Measurements from ENCODE around the gene IFT27.

The IFT27 gene, protein sequence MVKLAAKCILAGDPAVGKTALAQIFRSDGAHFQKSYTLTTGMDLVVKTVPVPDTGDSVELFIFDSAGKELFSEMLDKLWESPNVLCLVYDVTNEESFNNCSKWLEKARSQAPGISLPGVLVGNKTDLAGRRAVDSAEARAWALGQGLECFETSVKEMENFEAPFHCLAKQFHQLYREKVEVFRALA

DNA sequence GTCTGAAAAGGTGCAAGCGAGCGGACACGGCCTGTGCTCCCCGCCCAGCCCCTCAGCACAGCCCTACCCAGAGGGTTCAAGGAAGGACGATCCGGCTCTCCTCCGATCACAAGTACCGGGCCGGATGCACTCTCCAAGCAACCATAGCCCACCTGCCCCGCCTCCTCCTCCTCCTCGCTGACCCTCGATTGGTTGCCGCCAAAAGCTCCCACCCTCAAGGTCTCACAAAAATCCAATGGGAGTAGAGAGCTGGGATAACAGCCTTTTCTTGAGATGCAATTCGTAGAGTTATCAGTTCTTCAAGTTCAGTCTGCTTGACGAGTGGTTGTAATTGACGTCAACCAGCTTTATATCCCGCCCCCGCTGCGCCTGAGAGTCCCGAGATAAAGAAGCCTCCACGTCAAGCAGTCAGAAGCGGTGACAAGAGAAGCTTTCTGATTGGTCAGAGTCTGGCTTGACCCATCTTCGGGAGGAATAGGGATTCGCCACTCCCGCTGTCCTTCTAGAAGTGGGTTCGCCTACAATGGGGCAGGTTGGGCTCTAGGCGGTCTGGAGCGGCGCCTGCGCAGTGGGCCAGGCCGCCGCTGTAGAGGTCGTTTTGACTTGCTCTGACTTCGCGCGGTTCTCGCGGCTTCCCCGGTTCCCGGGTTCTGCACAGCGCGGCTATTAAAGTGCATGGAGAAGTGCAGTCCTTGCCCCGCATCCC, at the start of gene IFT27:
Gene IFT27 (minus strand): TSS at position 156 of the 706 bp plus-strand sequence. CDS start 412 bp downstream, outside the sequence.
- peak; percentile 100 for DNase-seq (ENCODE audit: low spot score)

DNA sequence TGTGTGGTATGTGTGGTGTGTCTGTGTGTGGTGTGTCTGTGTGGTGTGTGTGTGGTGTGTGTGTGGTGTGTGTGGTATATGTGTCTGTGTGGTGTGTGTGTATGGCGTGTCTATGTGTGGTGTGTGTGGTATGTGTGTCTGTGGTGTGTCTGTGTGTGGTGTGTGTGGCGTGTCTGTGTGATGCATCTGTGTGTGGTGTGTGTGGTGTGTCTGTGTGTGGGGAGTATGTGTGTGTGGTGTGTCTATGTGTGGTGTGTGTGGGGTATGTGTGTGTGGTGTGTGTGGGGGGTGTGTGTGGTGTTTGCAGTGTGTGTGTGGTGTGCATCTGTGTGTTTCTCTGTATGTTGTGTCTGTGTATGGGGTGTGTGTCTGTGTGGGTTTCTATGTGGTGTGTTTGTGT, 48.7 kb upstream of the IFT27 start:
- DNase-seq (ENCODE audit: low spot score), result no peak

GRCh38 chr22:36823186-36823839, 47.4 kb upstream of the IFT27 start:
- DNase-seq (ENCODE audit: low spot score), result no peak

DNA sequence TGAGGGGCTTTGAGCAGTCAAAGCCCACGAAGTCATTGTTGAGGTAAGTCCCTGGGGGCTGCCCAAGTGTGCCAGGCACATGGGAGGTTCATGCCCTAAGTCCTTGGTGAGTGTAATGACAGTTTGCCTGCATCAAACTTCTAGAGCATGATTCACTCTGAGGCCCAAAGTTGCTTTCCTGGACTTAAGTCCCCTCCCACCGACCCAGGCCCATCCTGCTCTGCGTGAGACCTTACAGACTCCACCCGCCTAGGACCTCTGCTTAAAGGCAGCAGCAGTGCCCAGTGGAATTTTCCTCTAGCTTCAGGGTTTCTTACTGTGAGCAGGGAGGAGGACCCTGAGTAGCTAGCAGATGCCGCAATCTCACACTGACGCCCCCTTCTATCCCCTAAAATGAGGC, 46.7 kb upstream of the IFT27 start:
- DNase-seq (ENCODE audit: low spot score), result no peak

GRCh38 chr22:36819112-36819511, 43.2 kb upstream of the IFT27 start:
- DNase-seq (ENCODE audit: low spot score), result no peak

DNA sequence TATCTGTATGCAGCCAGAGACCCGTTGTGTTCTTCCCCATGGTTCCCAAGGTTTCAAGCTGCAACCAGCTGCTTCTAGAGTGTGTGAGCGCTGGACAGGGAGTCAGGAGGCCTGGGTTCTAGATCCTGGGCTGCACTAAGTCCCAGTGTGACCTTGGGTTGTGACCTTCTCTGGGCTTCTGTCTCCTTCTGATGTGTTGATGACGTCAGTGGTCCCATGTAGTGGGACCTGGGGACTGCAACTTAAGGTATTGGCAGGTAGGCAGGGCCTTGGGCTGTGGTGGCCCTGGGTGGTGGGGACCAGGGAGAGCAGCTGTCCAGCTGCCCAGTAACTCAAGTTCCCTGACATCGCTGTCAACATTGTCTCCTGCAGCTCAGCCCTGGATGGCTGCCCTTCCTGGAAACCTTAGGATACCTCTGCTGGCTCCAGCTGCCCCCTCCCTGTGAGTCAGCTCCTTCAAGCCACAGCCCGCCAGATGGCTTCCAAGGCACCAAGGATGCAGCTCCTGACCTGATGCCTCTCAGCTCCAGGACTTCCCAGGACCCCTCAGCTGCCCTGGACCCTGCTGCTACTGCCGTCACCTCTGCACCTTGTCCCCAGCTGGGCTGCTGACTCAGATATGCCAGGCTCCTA, 42.2 kb upstream of the IFT27 start:
- no peak for DNase-seq (ENCODE audit: low spot score)

- DNase-seq (ENCODE audit: low spot score), result no peak
Observed at GRCh38 chr22:36817525-36817848, 41.6 kb upstream of the IFT27 start.

DNA sequence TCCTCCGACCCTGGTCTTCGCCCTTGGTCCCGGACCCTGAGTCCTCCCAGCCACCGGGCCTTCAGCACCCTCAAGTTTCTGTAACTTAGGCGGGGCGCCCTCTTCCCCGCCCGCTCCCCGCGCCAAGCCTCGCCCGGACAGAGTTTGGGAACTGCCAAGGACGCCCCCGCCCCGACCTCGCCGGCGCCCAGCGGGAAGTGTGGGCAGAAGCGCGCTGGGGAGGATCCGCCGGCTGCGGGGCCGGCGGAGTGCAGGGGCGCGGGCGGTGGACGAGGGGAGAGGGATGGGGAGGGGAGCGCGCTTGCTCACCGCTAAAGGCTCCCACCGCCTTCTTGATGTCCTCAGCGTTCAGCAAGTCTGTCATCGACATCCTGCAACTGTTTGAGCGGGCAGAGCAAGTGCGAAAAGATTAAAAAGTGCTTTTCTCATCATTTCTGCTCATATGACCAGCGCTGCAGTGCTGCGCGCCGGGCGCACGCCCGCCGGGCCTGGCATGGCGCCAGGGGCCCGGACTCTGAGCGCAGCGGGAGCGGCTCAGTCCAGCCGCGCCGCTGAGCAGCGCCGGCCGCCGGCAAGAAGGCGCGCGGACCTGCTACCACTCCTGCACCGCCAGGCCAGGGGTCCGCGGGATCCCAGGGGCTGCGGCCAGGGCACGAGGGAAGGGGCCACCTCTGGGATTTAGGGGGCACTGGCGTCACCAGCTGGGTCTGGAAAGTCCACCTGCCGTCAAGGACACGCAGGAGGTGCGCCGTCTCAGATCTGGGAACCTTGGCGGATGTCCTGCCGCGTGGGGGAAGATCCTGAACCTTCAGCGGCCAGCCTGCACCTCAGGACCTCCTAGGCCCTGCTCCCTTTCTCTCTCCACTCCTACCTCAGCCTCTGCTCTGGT, 41.0 kb upstream of the IFT27 start, which contains the start of gene PVALB:
Gene PVALB (minus strand): TSS at position 400 of the 889 bp plus-strand sequence. CDS start 30 bp downstream, at position 370.
- DNase-seq (ENCODE audit: low spot score), result peak; percentile 4

- no peak for DNase-seq (ENCODE audit: low spot score)
Observed at GRCh38 chr22:36816339-36816635, 40.4 kb upstream of the IFT27 start.

DNA sequence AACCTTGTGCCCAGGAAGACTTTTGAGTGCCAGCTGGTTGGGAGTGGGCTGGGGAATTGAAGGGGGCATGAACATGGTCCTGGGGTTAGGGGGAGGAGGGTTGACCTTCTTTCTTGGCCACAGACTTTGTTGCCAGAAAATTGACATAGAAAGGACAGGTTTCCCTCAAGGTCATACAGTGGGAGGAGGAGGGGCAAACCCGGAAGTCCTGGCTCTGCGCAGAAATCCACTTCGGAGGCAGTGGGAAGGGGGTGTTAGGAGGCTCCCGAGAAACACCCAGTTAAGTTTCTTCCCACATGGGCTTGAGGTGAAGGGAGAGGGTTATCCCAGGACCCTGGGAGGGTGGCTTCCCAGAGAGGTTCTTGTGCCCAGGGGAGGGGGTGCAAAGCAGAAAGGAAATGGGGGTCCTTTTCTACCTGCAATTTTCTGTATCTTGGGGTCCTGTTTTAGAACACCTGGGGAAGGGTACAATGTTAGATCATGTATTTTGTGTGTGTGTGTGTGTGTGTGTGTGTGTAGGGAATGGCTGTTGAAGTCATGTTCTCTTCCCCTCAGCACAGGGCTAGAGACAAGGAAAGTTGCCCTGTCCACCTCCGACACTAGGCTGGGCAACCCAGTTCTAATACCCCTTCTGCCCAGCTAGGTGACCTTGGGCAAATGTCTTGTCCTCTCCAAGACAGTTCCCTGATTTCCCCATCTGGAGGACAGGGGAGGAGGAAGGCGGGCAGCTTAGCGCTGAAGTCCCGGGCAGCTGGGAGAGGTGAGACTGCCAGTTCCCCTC, 39.8 kb upstream of the IFT27 start:
- DNase-seq (ENCODE audit: low spot score), result no peak

DNA sequence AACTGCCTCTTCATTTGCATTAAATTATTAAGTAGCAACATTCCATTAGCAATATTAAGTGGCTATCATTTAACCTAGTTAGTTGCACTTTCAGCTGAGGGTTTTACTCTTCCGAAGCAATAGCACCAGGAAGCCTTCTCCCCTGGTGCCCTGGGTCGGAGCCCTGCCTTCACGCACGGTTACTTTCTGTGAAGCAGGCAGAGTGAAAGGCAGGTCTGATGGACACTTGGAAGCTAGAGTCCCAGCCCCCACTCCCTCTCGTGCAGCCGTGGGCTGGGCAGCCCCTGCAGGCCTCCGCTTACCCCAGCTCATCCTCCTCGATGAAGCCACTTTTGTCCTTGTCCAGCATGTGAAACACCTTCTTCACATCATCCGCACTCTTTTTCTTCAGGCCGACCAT, 38.9 kb upstream of the IFT27 start:
- no peak for DNase-seq (ENCODE audit: low spot score)

DNA sequence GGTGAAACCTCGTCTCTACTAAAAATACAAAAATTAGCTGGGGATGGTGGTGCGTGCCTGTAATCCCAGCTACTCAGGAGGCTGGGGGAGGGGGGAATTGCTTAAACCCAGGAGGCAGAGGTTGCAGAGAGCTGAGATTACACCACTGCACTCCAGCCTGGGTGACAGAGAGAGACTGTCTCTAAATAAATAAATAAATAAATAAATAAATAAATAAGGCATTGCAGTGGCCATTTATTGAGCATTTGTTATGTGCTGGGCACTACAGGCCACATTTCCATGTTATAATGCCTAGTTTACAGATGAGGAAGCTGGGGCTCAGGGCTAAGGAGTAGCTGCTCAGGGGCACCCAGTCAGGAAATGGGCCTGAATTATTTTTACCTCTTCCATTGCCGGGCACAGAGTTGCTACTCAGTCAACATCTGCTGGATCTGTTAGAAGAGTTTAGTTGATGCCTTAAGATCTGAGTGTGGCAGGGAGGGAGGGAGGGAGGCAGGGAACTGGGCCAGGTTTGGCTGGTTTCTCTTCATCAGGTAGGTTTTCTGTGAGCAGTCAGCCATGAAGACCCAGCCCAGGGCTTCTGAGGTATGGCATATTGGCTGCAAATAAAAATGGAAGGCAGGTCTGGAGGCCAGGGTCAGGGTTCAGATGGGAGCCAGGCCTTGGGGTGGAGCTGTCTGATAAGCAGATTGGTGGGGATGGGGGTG, 35.3 kb upstream of the IFT27 start:
- DNase-seq (ENCODE audit: low spot score), result no peak

DNA sequence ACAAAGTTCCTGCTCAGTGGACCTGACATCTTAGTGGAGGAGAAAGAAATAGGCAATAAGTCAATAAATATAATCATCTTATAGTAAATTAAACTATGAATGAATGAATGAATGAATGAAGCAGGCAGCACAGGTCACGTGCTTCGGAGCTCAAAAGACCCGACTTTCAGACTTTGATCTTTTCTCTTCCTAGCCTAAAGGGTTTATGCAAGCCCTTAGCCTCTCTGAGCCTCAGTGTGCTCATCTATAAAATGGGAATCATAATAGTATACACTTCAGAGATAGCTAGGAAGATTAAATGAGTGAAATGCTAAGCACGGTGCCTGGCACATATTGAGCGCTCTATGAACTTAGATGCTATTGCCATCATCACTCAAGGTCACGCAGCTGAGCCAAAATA, 33.4 kb upstream of the IFT27 start:
- DNase-seq (ENCODE audit: low spot score), result no peak

DNA sequence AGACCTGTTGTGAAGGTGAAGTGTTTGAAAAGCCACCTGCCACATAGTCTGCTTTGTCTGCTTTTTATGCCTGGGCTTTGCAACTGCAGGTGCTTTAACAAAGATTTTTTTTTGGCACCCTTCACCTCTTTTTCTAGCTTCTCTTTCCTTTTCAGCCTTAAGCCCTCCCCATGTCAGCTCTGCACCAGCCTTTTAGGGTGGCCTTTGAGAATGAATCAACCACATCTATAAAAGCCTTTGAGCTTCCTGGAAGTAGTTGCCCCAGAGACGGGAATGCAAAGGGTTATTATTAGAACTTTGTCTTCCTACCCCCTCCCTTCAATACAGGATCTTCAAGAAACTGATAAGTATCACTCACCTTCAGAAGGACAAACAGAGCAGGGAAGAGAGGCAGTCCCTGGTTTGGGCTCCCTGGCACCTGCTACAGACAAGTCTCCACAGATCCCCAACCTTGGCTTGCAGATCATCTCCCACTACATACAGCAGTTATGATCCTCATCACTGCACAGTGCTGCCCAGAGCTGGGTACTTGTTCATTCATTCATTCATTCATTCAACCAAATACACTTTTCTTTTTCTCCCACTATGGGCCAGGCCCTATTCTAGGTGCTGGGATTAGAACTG, 32.9 kb upstream of the IFT27 start:
- no peak for DNase-seq (ENCODE audit: low spot score)

DNA sequence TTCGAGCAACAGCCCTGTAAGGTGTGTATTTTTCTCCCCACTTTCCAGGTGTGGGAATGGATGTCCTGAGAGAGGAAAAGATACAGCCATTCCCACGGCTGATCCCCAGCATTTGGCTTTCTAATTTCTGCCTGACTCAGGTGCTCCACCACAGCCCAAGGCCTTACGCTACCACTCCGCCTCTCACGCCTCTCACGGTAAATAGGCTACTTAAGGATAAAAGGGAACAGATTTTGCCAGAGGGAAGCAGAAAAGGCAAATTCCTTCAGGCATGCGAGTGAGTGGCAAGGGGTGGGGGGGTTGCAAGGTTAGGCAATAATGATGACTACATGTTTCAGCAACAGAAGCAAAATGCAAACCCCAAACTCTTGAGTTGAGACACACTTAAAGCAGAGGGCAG, 31.7 kb upstream of the IFT27 start:
- no peak for DNase-seq (ENCODE audit: low spot score)

DNA sequence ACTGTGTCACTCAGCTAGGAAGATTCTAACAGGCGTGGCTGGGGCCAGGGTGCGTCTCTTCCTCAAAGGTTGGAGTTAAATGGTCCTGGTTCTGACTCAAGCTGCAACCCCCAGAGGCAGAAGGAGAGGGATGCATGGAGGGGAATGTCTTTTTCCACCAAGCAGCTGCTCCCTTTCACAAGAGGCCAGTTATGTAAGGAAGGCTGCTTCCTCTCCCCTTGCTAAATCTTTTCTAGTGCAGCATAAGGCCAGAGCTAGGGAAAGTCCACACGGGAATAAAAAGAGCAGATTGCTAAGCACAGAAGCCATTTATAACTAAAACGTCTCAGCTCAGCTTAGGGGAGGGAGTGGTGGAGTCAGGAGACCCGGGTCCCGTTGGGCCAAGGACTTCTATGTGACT, 30.9 kb upstream of the IFT27 start:
- peak; percentile 6 for DNase-seq (ENCODE audit: low spot score)

GRCh38 chr22:36803358-36803757, 27.4 kb upstream of the IFT27 start:
- no peak for DNase-seq (ENCODE audit: low spot score)

DNA sequence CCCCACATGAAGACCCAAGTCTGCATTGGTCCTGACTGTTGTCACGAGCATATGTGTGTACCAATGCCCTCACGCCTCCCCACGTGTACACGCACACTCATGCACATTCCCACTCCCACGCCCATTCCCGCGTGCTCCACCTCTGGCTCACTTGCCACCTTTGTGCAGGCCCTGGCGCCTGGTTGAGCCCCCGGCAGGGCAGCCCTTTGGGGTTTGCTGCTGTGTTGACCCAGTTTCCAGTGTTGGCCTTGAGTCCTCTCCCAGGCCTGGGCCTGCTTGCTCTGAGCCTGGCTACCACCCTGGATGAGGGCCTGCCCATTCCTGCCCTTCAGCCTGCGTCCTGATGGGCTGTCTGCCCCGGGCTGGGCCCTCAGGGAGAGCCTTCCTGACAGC, 22.8 kb upstream of the IFT27 start:
- DNase-seq (ENCODE audit: low spot score), result no peak

GRCh38 chr22:36797911-36798673, 22.2 kb upstream of the IFT27 start:
- no peak for DNase-seq (ENCODE audit: low spot score)

- no peak for DNase-seq (ENCODE audit: low spot score)
Observed at GRCh38 chr22:36797374-36797773, 21.5 kb upstream of the IFT27 start.

Measured in Ammon's horn (tissue), 1 donor.